Measurements from ENCODE around the gene ADD2.

Gene ADD2

DNA sequence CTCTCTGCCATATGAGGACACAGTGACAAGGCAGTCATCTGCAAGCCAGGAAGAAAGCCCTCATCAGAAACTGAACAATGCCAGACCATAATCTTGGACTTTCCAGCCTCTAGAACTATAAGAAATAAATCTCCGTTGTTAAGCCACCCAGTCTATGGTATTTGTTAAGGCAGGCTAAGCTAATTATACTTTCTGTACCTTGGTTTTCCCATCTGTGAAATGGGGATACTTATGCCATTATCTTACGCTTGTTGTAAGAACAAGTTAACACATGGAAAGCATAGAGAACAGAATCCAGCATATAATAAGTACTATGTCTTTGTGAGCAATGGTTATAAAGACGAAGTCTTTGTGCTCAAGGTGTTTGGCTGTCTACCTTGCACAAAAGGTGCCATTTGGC lies 8.3 kb upstream of the ADD2 start:
- Mint-ChIP-seq H3K27me3 (peaks cover 84% of the 10 kb centered on the region), H3K9me3 (peaks cover 5% of the 10 kb centered on the region), H3K27ac (ENCODE audit: low read depth) (no peak overlapping the region), H3K4me3 (no peak overlapping the region), H3K4me1 (no peaks in the 10 kb centered on the region), H3K36me3 (ENCODE audit: insufficient read depth) (no peaks in the 10 kb centered on the region)
- ATAC-seq (replicated peaks; ENCODE audit: extremely low read depth, poor library complexity, severe bottlenecking) (no peak), DNase-seq (ENCODE audit: low spot score in 2 of 2) (no peak)

DNA sequence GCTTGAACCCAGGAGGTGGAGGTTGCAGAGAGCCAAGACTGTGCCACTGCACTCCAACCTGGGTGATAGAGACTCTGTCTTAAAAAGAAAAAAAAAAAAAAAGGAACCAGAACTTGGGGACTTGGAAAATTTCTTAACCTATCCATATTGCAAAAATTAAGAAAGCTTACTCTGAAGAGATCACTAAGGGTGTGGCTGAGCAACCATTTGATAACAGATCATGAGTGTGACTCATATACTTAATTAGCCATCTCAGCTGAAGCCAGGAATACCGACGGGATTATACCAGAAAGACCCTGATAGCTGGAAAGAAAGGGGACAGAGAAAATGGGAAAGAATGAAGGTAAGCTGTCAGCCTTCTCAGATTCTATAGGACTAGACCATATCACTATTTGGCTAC lies 7.1 kb upstream of the ADD2 start:
- no peak for DNase-seq (ENCODE audit: low spot score in 2 of 2)
- Mint-ChIP-seq H3K27ac (ENCODE audit: low read depth) (no peak overlapping the region), H3K27me3 (peaks cover 87% of the 10 kb centered on the region), H3K4me3 (no peak overlapping the region), H3K36me3 (ENCODE audit: insufficient read depth) (no peaks in the 10 kb centered on the region), H3K9me3 (peaks cover 5% of the 10 kb centered on the region), H3K4me1 (no peaks in the 10 kb centered on the region)
- no peak for ATAC-seq (replicated peaks; ENCODE audit: extremely low read depth, poor library complexity, severe bottlenecking)

DNA sequence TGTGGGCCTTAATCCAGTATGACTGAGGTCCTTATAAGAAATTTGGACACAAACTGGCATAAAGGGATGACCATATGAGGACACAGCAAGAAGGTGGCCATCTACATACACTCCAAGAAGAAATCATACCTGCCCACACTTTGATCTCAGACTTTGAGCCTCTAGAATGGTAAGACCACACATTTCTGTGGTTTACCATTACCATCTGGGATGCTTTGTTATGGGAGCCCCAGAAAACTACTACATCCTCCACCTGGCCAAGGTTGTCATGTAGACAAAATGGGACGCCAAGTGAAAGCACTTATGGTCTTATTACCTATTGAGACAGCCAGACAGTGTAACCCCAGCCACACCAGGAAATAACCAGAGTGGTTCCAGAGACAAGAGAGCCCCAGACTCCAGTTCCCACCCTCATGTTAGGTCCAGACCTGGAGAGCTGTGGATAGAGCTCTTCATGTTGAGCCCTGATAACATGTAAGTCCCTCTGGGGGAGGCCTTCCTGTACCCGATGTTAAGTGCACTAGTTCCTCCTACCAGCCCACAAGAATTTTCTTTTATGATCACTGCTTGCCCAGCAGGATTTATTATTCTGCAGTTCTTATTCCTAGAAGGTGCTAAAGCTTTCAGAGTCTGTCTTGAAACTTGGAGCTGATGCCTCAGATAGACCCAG lies 4.6 kb upstream of the ADD2 start:
- H3K4me1 Mint-ChIP-seq = peaks cover 11% of the 10 kb centered on the region
- H3K36me3 Mint-ChIP-seq (ENCODE audit: insufficient read depth) = peaks cover 3% of the 10 kb centered on the region
- peaks cover 5% of the 10 kb centered on the region for H3K9me3 Mint-ChIP-seq
- H3K27me3 Mint-ChIP-seq = peaks cover 88% of the 10 kb centered on the region
- no peak overlapping the region for H3K4me3 Mint-ChIP-seq
- DNase-seq (ENCODE audit: low spot score in 2 of 2) (no peak), ATAC-seq (replicated peaks; ENCODE audit: extremely low read depth, poor library complexity, severe bottlenecking) (no peak)
- H3K27ac Mint-ChIP-seq (ENCODE audit: low read depth) = no peak overlapping the region

DNA sequence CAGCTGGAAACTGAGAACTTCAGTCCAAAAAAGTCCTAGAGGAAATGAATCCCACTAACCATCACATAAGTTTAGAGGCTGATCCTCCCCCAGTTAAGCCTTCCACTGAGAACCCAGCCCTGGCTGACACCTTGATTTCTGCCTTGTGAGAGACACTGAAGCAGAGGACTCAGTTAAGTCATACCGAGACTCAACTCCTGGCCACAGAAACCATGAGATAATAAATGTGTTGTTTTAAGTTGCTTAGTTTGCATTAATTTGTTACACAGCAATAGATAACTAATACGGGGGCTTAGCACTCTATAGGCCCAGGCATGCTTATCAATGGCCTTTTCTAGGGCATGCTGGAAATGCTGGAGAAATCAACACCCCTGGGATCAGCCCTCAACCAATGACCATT lies 3.4 kb upstream of the ADD2 start:
- Mint-ChIP-seq H3K9me3 (peaks cover 5% of the 10 kb centered on the region), H3K27me3 (peaks cover 93% of the 10 kb centered on the region), H3K4me1 (peaks cover 19% of the 10 kb centered on the region), H3K36me3 (ENCODE audit: insufficient read depth) (peaks cover 3% of the 10 kb centered on the region), H3K27ac (ENCODE audit: low read depth) (no peak overlapping the region), H3K4me3 (no peak overlapping the region)
- DNase-seq (ENCODE audit: low spot score in 2 of 2) (no peak), ATAC-seq (replicated peaks; ENCODE audit: extremely low read depth, poor library complexity, severe bottlenecking) (no peak)

DNA sequence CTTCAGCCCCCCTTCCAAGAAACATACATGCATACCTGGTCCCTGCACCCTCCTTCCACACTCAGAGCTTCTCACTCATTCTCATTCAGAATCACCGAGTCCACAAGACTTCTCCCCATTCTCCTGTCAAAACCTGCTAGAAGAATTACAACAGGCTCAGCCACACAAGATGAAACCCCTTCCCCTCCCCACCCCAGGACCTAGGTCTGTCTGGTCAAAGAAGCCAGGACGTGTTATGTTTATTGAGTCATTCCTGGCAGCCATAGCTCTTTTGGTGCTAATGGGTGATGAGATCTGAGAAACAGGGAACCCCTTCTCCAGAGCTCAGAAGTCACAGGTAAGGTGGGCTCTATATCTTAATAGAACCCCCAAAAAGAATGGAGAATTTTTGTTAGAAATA lies 1.4 kb upstream of the ADD2 start:
- ATAC-seq (replicated peaks; ENCODE audit: extremely low read depth, poor library complexity, severe bottlenecking) = no peak
- Mint-ChIP-seq H3K27ac (ENCODE audit: low read depth) (no peak overlapping the region), H3K36me3 (ENCODE audit: insufficient read depth) (peaks cover 3% of the 10 kb centered on the region), H3K9me3 (peaks cover 5% of the 10 kb centered on the region), H3K4me3 (peak overlapping the region; percentile 76), H3K4me1 (peaks cover 21% of the 10 kb centered on the region), H3K27me3 (peaks cover 93% of the 10 kb centered on the region)
- no peak for DNase-seq (ENCODE audit: low spot score in 2 of 2)

DNA sequence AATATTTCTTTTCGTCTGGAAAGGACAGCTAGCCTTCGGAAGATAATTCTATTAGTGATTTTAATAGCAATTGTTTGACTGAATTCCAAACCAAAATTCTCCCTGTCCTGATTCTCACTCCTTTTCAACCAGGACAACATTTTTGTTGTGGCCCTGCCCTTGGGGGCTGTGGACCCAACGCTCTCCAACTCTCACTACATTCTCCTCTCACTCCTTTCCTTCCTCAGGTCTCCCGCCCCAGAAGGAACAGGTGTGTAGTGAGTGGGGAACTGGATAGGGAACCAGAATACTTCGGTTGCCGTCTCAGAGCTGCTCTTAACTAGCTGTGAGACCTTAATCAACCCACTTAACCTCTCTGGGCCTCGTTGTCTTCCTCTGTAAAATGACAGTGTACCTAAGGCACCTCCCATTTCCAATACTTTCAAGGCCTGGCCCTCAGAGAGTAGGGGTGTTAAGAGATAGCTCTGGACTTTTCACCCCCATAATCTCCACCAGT lies 638 bp upstream of the ADD2 start:
- Mint-ChIP-seq H3K4me3 (peak overlapping the region; percentile 76), H3K4me1 (peaks cover 21% of the 10 kb centered on the region), H3K27ac (ENCODE audit: low read depth) (peak overlapping the region; percentile 57), H3K9me3 (peaks cover 2% of the 10 kb centered on the region), H3K36me3 (ENCODE audit: insufficient read depth) (peaks cover 3% of the 10 kb centered on the region), H3K27me3 (peaks cover 91% of the 10 kb centered on the region)
- DNase-seq (ENCODE audit: low spot score in 2 of 2) (no peak), ATAC-seq (replicated peaks; ENCODE audit: extremely low read depth, poor library complexity, severe bottlenecking) (no peak)

DNA sequence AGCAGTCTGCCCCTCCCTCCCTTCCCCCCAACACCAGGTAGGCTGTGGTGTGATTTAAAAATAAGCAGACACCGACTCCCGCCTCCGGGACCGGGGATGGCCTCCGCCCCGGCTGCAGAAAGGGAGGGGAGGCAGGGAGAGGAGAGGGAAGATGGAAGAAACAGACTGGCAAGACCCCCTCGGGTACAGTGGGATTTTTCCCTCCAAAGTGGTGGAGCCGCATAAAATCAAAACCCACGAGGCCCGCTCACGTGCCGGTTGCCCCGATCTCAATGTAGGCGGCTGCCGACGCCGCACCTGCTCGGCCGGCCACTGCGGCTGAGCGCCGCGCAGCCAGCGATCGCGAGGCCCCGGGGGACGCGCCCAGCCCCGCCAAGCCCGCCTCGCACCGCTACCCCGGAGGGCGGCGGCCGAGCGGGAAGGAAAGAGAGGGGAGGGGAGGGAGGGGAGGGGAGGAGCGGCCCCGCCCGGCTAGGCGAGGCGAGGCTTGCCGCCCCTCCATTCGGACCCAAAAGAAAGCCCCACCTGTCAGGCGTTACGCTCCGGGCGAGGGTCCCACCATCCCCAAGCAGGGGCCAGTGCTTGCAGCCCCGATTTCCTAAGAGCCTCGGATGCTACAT lies 811 bp downstream of the ADD2 start:
- peak; percentile 15 for ATAC-seq (replicated peaks; ENCODE audit: extremely low read depth, poor library complexity, severe bottlenecking)
- Mint-ChIP-seq H3K4me1 (peaks cover 21% of the 10 kb centered on the region), H3K9me3 (no peaks in the 10 kb centered on the region), H3K36me3 (ENCODE audit: insufficient read depth) (peaks cover 3% of the 10 kb centered on the region), H3K27me3 (peaks cover 89% of the 10 kb centered on the region), H3K4me3 (peak overlapping the region; percentile 75), H3K27ac (ENCODE audit: low read depth) (no peak overlapping the region)
- no peak for DNase-seq (ENCODE audit: low spot score in 2 of 2)

DNA sequence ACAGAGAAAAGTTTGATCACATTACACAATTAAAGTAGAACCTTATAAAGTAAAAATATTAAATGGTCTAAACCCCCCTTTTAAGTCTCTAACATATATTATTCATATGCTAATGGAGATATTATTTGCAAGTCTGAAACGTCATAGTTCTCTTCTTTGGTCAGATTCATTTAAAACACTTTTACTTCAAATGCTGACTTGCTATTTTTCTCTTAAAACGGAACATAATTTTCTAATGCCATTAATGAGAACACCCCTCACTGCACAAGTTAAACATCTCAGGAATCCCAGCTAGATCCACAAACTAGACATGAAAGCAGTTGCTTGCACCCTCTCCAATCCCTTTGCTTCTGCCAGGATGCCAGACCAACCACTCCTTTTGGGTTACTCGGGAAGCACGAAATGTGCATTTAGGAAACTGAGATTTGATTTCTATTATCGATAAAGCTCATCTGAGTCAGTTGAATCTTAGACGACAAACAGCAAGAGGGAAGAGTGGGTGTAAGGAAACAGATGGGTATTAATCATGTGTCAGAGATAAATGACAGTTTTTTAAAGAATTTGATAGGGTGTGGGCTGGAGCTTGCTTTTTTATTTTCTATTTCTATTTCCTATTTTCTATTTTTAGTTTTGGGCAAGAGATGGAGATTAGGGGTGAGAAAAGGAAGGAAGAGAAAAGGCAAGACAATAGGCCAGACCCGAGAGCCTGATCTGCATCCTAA lies 1.5 kb downstream of the ADD2 start:
- no peak overlapping the region for H3K27ac Mint-ChIP-seq (ENCODE audit: low read depth)
- H3K27me3 Mint-ChIP-seq = peaks cover 89% of the 10 kb centered on the region
- H3K4me3 Mint-ChIP-seq = peak overlapping the region; percentile 75

DNA sequence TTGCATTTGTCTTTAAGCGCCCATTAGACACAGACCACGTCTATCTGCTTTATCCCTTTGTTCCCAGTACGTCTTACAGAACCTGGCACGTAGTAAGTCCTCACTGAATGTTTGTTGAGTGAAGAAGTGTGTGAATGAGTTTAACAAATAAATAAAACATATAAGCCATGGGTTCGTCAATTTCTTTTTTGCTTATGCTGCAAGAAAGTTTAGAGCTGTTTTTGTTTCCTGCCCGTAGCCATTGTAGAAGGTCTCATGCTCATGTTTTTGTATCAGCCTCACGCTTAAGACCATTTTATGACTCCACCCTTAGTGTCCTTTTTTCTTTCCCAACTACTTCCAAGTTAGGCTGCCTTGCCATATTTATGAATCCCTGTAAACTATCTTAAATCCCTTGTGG lies 2.5 kb downstream of the ADD2 start:
- H3K4me1 Mint-ChIP-seq = peaks cover 21% of the 10 kb centered on the region
- no peaks in the 10 kb centered on the region for H3K9me3 Mint-ChIP-seq
- peaks cover 89% of the 10 kb centered on the region for H3K27me3 Mint-ChIP-seq
- peaks cover 3% of the 10 kb centered on the region for H3K36me3 Mint-ChIP-seq (ENCODE audit: insufficient read depth)
- no peak for ATAC-seq (replicated peaks; ENCODE audit: extremely low read depth, poor library complexity, severe bottlenecking)
- no peak overlapping the region for H3K27ac Mint-ChIP-seq (ENCODE audit: low read depth)
- no peak overlapping the region for H3K4me3 Mint-ChIP-seq
- no peak for DNase-seq (ENCODE audit: low spot score in 2 of 2)

More for the DNA sequence above, 1.5 kb downstream of the ADD2 start:
- ATAC-seq (replicated peaks; ENCODE audit: extremely low read depth, poor library complexity, severe bottlenecking) = no peak
- H3K4me1 Mint-ChIP-seq = peaks cover 21% of the 10 kb centered on the region
- DNase-seq (ENCODE audit: low spot score in 2 of 2) = no peak
- H3K9me3 Mint-ChIP-seq = no peaks in the 10 kb centered on the region
- peaks cover 3% of the 10 kb centered on the region for H3K36me3 Mint-ChIP-seq (ENCODE audit: insufficient read depth)

DNA sequence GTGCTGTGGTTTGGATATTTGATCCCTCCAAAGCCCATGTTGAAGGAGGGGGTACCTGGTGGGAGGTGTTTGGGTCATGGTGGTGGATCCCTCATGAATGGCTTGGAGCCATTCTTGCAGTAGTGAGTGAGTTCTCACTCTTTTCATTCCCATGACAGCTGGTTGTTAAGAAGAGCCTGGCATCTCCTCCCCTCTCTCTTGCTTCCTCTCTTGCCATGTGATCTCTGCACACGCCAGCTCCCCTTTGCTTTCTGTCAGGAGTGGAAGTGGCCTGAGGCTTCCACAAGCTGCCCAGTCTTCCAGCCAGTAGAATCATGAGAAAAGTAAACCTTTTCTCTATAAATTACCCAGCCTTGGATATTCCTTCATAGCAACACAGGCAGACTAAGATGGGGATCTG lies 8.6 kb downstream of the ADD2 start:
- no peak overlapping the region for H3K4me3 Mint-ChIP-seq

DNA sequence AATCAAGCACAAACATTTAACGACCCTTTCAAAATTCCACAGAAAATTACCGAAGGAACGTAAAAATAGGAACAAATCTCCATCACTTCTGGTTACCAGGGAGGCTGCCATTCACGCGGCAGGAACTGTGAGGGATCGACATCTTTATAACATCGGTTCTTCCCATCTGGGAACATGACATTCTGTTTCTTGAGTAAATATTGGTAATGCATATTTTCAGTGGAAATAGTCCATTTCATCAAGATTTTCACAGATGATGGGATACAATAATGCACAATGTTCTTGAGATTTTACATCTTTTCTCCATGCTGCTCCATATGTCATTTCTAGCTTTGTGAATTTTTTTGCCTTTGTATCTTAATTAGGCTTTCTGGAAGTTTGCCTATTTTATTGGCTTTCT lies 10.0 kb downstream of the ADD2 start:
- Mint-ChIP-seq H3K36me3 (ENCODE audit: insufficient read depth) (peaks cover 1% of the 10 kb centered on the region), H3K4me3 (no peak overlapping the region), H3K27ac (ENCODE audit: low read depth) (no peak overlapping the region), H3K4me1 (no peaks in the 10 kb centered on the region), H3K27me3 (peaks cover 68% of the 10 kb centered on the region), H3K9me3 (no peaks in the 10 kb centered on the region)
- DNase-seq (ENCODE audit: low spot score in 2 of 2) = no peak
- no peak for ATAC-seq (replicated peaks; ENCODE audit: extremely low read depth, poor library complexity, severe bottlenecking)

More for the DNA sequence above, 8.6 kb downstream of the ADD2 start:
- ATAC-seq (replicated peaks; ENCODE audit: extremely low read depth, poor library complexity, severe bottlenecking) = no peak
- Mint-ChIP-seq H3K36me3 (ENCODE audit: insufficient read depth) (peaks cover 1% of the 10 kb centered on the region), H3K9me3 (no peaks in the 10 kb centered on the region), H3K4me1 (no peaks in the 10 kb centered on the region), H3K27ac (ENCODE audit: low read depth) (no peak overlapping the region), H3K27me3 (peaks cover 80% of the 10 kb centered on the region)
- no peak for DNase-seq (ENCODE audit: low spot score in 2 of 2)

DNA sequence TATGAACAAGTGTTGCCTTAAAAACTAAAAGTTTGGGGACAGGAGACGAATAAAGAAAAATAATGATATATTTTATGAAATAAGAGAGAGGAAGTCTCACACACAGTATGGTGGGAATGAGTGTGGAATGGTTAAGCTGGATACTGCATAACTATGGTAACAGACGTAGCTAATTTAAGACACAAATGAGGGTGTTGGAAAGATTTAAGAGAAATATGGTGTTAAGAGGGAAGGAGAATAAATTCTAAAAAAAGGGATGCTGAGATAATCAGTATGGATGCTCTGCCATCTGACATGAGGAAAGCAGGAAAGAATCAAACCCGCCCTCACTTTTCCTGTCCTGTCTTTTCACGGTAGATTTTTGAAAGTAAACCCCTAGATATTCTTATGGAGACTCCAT lies 10.6 kb downstream of the ADD2 start:
- H3K27ac Mint-ChIP-seq (ENCODE audit: low read depth) = no peak overlapping the region
- DNase-seq (ENCODE audit: low spot score in 2 of 2) (no peak), ATAC-seq (replicated peaks; ENCODE audit: extremely low read depth, poor library complexity, severe bottlenecking) (no peak)
- H3K4me1 Mint-ChIP-seq = no peaks in the 10 kb centered on the region
- no peaks in the 10 kb centered on the region for H3K9me3 Mint-ChIP-seq
- no peak overlapping the region for H3K4me3 Mint-ChIP-seq
- H3K27me3 Mint-ChIP-seq = peaks cover 63% of the 10 kb centered on the region
- peaks cover 1% of the 10 kb centered on the region for H3K36me3 Mint-ChIP-seq (ENCODE audit: insufficient read depth)

DNA sequence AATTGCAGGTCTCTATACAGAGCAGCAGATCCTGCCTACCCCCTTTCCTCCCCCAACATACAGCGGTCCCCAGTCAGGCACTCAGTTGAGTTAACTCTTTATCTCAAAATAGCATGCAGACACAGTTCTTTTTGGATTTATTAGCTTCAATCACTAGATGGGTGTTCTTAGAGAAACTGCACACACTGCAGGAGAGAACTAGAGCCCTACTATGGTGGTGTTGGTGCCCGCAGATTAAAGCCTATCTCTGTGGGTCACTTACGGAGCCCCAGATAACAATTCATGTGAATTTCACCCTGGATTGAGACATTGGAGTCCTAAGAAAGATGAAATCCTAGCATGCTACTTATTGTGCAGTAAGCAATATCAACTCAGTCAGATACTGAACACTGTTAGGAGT lies 11.9 kb downstream of the ADD2 start:
- H3K4me3 Mint-ChIP-seq = no peak overlapping the region
- peaks cover 51% of the 10 kb centered on the region for H3K27me3 Mint-ChIP-seq
- H3K9me3 Mint-ChIP-seq = no peaks in the 10 kb centered on the region
- DNase-seq (ENCODE audit: low spot score in 2 of 2) (no peak), ATAC-seq (replicated peaks; ENCODE audit: extremely low read depth, poor library complexity, severe bottlenecking) (no peak)
- H3K4me1 Mint-ChIP-seq = no peaks in the 10 kb centered on the region
- peaks cover 1% of the 10 kb centered on the region for H3K36me3 Mint-ChIP-seq (ENCODE audit: insufficient read depth)
- H3K27ac Mint-ChIP-seq (ENCODE audit: low read depth) = no peak overlapping the region

Measured in central memory CD8-positive, alpha-beta T cell (primary cell).